ENCODE results near the gene GABRG3.

- TF ChIP-seq CTCF (conservative IDR thresholded peaks at IDR 0.05; ENCODE audit: low read depth in 2 of 2): no peak
- no peak for TF ChIP-seq POLR2AphosphoS5 (IDR thresholded peaks at IDR 0.05; ENCODE audit: low read depth)
- no peak for TF ChIP-seq EZH2 (IDR thresholded peaks at IDR 0.05; ENCODE audit: low read depth, unreplicated experiment)
- TF ChIP-seq CREB1 (CRISPR knock-in tag; IDR thresholded peaks at IDR 0.05; ENCODE audit: low read depth): no peak
- no peak for TF ChIP-seq NANOG (IDR thresholded peaks at IDR 0.05; ENCODE audit: borderline replicate concordance)
- TF ChIP-seq REST (IDR thresholded peaks at IDR 0.05; ENCODE audit: unreplicated experiment): no peak
- no peak for TF ChIP-seq EZH2phosphoT487 (IDR thresholded peaks at IDR 0.05; ENCODE audit: unreplicated experiment)
- no peak for TF ChIP-seq JUNB (IDR thresholded peaks at IDR 0.05; ENCODE audit: unreplicated experiment)
- no peak for TF ChIP-seq ZNF114 (CRISPR knock-in tag; IDR thresholded peaks at IDR 0.05)
- no peak for TF ChIP-seq ZNF331 (CRISPR knock-in tag; IDR thresholded peaks at IDR 0.05; ENCODE audit: low read depth)
- TF ChIP-seq ZNF462 (CRISPR knock-in tag; IDR thresholded peaks at IDR 0.05): no peak
- TF ChIP-seq ETS1 (IDR thresholded peaks at IDR 0.05): no peak
- TF ChIP-seq STAT1 (IDR thresholded peaks at IDR 0.05; ENCODE audit: unreplicated experiment): no peak
Measured at GRCh38 chr15:27179789-27180188, 208.8 kb downstream of the GABRG3 start.

Measured in GM23338 (cell line).